H1 (cell line): Measurements from ENCODE around the gene DPH1. TPM values are rescaled to one million over a fixed set of nuclear protein-coding genes. Genes with fewer than 3 reads are reported as not detected.

Experiments used
- CTCF ChIA-PET: fragments of 300-600 bp; sonication (Branson Sonifier 250); formaldehyde crosslinking; loops from one replicate; lab custom pipeline; 2021; ENCODE audit not compliant: partially characterized antibody; lab: Charles Lee
- POLR2A ChIA-PET: fragments of 300-600 bp; sonication (Branson Sonifier 250); formaldehyde crosslinking; loops from one replicate; lab custom pipeline; 2021; ENCODE audit warnings: inconsistent platforms; ENCODE audit not compliant: partially characterized antibody; lab: Charles Lee
- DNase-seq, 2 experiments: peaks; one replicate each; pipeline versions ENCODE4 v3.0.0 to v3.0.0-alpha.2; 2010 to 2022; ENCODE audit warnings: low spot score in 2 of 2, low read depth in 1 of 2, mixed read lengths in 1 of 2
- FAIRE-seq: peaks from 2 replicates; lab custom pipeline; 2011; peaks lifted over from hg19 to GRCh38; lab: Jason Lieb, UNC
- H2AFZ ChIP-seq: 2 replicates; pipeline ENCODE4 v1.8.1; 2012; ENCODE audit warnings: low read length, inconsistent platforms
- H2AK5ac ChIP-seq: 2 replicates; pipeline ENCODE4 v1.6.1; 2013; ENCODE audit warnings: low read depth, low read length
- H2BK120ac ChIP-seq: replicated peaks from 2 replicates; pipeline ENCODE3; 2013; ENCODE audit warnings: low read depth, low read length, inconsistent platforms
- H2BK12ac ChIP-seq: 2 replicates; pipeline ENCODE4 v1.6.1; 2013; ENCODE audit warnings: low read depth, low read length
- H2BK15ac ChIP-seq: 2 replicates; pipeline ENCODE4 v1.6.1; 2013; ENCODE audit warnings: low read length
- H2BK20ac ChIP-seq: 2 replicates; pipeline ENCODE4 v1.6.1; 2013; ENCODE audit warnings: low read length
- H2BK5ac ChIP-seq: 2 replicates; pipeline ENCODE4 v1.6.1; 2013; ENCODE audit warnings: low read depth, low read length
- H3K14ac ChIP-seq: 2 replicates; pipeline ENCODE4 v1.6.1; 2013; ENCODE audit warnings: inconsistent platforms; ENCODE audit not compliant: insufficient read length
- H3K18ac ChIP-seq: 2 replicates; pipeline ENCODE4 v1.6.1; 2013; ENCODE audit warnings: low read length; ENCODE audit errors: extremely low read depth
- H3K23ac ChIP-seq: 2 replicates; pipeline ENCODE4 v1.6.1; 2013; ENCODE audit warnings: inconsistent platforms; ENCODE audit not compliant: insufficient read length
- H3K23me2 ChIP-seq: 2 replicates; pipeline ENCODE4 v1.6.1; 2013; ENCODE audit warnings: low read depth, low read length
- H3K27ac ChIP-seq: 2 replicates; pipeline ENCODE4 v1.6.1; 2011; ENCODE audit warnings: low read depth, low read length, inconsistent platforms
- H3K27me3 ChIP-seq, 4 experiments: replicated peaks in 1 of 4; 1 replicate in 1 of 4; 2 replicates in 3 of 4; pipeline versions ENCODE4 v1.6.1 to v1.8.1; 2011 to 2013; ENCODE audit warnings: low read length in 3 of 4, mild to moderate bottlenecking in 3 of 4, inconsistent platforms in 2 of 4, mixed read lengths in 2 of 4, moderate library complexity in 1 of 4; ENCODE audit not compliant: control insufficient read depth in 3 of 4, insufficient read depth in 3 of 4; ENCODE audit errors: extremely low read depth in 1 of 4
- H3K36me3 ChIP-seq, 4 experiments: 2 replicates each; pipeline versions ENCODE4 v1.6.1 to v1.8.1; 2011 to 2013; ENCODE audit warnings: mild to moderate bottlenecking in 4 of 4, low read length in 3 of 4, moderate library complexity in 2 of 4, control low read depth in 1 of 4, inconsistent platforms in 1 of 4; ENCODE audit not compliant: insufficient read depth in 4 of 4, control insufficient read depth in 2 of 4
- H3K4ac ChIP-seq: replicated peaks from 2 replicates; pipeline ENCODE3; 2013; ENCODE audit warnings: low read length, low read depth, mixed read lengths, inconsistent platforms; ENCODE audit not compliant: insufficient read length
- H3K4me1 ChIP-seq, 4 experiments: replicated peaks in 1 of 4; 1 replicate in 1 of 4; 2 replicates in 3 of 4; pipeline versions ENCODE4 v1.6.1 to v1.8.1; 2011 to 2013; ENCODE audit warnings: low read length in 3 of 4, inconsistent platforms in 2 of 4, mixed read lengths in 1 of 4; ENCODE audit not compliant: insufficient read depth in 4 of 4, control insufficient read depth in 3 of 4
- H3K4me2 ChIP-seq, 2 experiments: 2 replicates each; pipeline versions ENCODE4 v1.6.1 to v1.8.1; 2011 to 2013; ENCODE audit warnings: low read depth in 2 of 2, low read length in 2 of 2, control low read depth in 1 of 2, inconsistent platforms in 1 of 2, mild to moderate bottlenecking in 1 of 2; ENCODE audit not compliant: insufficient read depth in 1 of 2
- H3K4me3 ChIP-seq, 4 experiments: fragments of 200-600, 300-600 bp in 1 of 4; sonication (generic), shearing (Covaris generic), sonication (Bioruptor Twin) in 1 of 4; 2 replicates each; pipeline versions ENCODE4 v1.5.1 to v1.8.1; 2011 to 2016; ENCODE audit warnings: low read length in 4 of 4, low read depth in 3 of 4, control low read depth in 2 of 4, inconsistent platforms in 2 of 4, mild to moderate bottlenecking in 2 of 4, mixed read lengths in 1 of 4, moderate library complexity in 1 of 4; ENCODE audit not compliant: insufficient read depth in 2 of 4; ENCODE audit errors: extremely low read depth in 1 of 4
- H3K56ac ChIP-seq: replicated peaks from 2 replicates; pipeline ENCODE3; 2013; ENCODE audit warnings: low read depth, mild to moderate bottlenecking, mixed read lengths, low read length, inconsistent platforms; ENCODE audit not compliant: insufficient read length
- H3K79me1 ChIP-seq: 2 replicates; pipeline ENCODE4 v1.6.1; 2013; ENCODE audit warnings: low read depth, low read length, control low read depth
- H3K79me2 ChIP-seq, 2 experiments: 2 replicates each; pipeline versions ENCODE4 v1.6.1 to v1.8.1; 2012 to 2013; ENCODE audit warnings: low read length in 2 of 2, mild to moderate bottlenecking in 2 of 2, inconsistent platforms in 1 of 2; ENCODE audit not compliant: insufficient read depth in 2 of 2, control insufficient read depth in 1 of 2
- H3K9ac ChIP-seq, 4 experiments: replicated peaks in 1 of 4; 1 replicate in 1 of 4; 2 replicates in 3 of 4; pipeline versions ENCODE4 v1.6.1 to v1.8.1; 2011 to 2013; ENCODE audit warnings: low read depth in 3 of 4, low read length in 3 of 4, control low read depth in 2 of 4, mild to moderate bottlenecking in 2 of 4, moderate library complexity in 2 of 4, inconsistent platforms in 1 of 4; ENCODE audit errors: extremely low read depth in 1 of 4
- H3K9me3 ChIP-seq, 2 experiments: 2 replicates each; pipeline versions ENCODE4 v1.6.1 to v1.8.1; 2012 to 2013; ENCODE audit warnings: mild to moderate bottlenecking in 2 of 2, moderate library complexity in 2 of 2, control low read depth in 1 of 2, inconsistent platforms in 1 of 2, low read depth in 1 of 2, low read length in 1 of 2, mixed read lengths in 1 of 2; ENCODE audit not compliant: insufficient read depth in 2 of 2
- H4K20me1 ChIP-seq, 2 experiments: replicated peaks in 1 of 2; 2 replicates each; pipeline versions ENCODE3 to v1.8.1; 2011 to 2013; ENCODE audit warnings: inconsistent platforms in 2 of 2, low read length in 2 of 2, mild to moderate bottlenecking in 1 of 2; ENCODE audit not compliant: insufficient read depth in 2 of 2, control insufficient read depth in 1 of 2
- H4K5ac ChIP-seq: 2 replicates; pipeline ENCODE4 v1.6.1; 2013; ENCODE audit warnings: low read length, low read depth, mixed read lengths, inconsistent platforms; ENCODE audit not compliant: insufficient read length
- H4K8ac ChIP-seq: 2 replicates; pipeline ENCODE4 v1.8.0; 2013; ENCODE audit warnings: mild to moderate bottlenecking, moderate library complexity, low read length, inconsistent platforms; ENCODE audit not compliant: insufficient read depth; ENCODE audit errors: extremely low read depth
- H4K91ac ChIP-seq: replicated peaks from 2 replicates; pipeline ENCODE3; 2013; ENCODE audit warnings: low read length, mixed read lengths, inconsistent platforms; ENCODE audit not compliant: insufficient read length
- BACH1 ChIP-seq: IDR thresholded peaks from 2 replicates; pipeline ENCODE4 v1.6.1; 2012; ENCODE audit warnings: low read length, improper control_type of control experiment
- CTCF ChIP-seq, 3 experiments: IDR thresholded peaks; 1 replicate in 2 of 3; 2 replicates in 1 of 3; pipeline versions ENCODE4 v1.5.1 to v1.6.1; 2011; ENCODE audit warnings: low read length in 3 of 3, mild to moderate bottlenecking in 3 of 3, inconsistent platforms in 2 of 3, low read depth in 1 of 3, moderate library complexity in 1 of 3; ENCODE audit not compliant: insufficient read depth in 1 of 3; ENCODE audit errors: control extremely low read depth in 1 of 3
- GTF2F1 ChIP-seq: IDR thresholded peaks from 2 replicates; pipeline ENCODE4 v1.6.1; 2012; ENCODE audit warnings: low read depth, low read length, improper control_type of control experiment, borderline replicate concordance
- WGBS, 2 experiments: shearing (Covaris generic) in 1 of 2; methylation state at CpG; one replicate each; pipeline versions ENCODE4 v1.1.6 to v1.1.7; 2013 to 2015; ENCODE audit warnings: low lambda C conversion rate in 2 of 2, mixed read lengths in 2 of 2, inconsistent platforms in 1 of 2, low coverage in 1 of 2, missing lambda C conversion rate in 1 of 2; ENCODE audit not compliant: insufficient replicate concordance in 2 of 2, insufficient coverage in 1 of 2, insufficient read length in 1 of 2; ENCODE audit errors: extremely low coverage in 1 of 2, missing lambda C conversion rate in 1 of 2; 5-methylcytosine and 5-hydroxymethylcytosine counted together
- polyA plus RNA-seq, 7 experiments: library from polyadenylated mRNA; depleted of rRNA in 3 of 7; stranded (reverse) in 5 of 7; unstranded in 2 of 7; fragments of >200 nt in 5 of 7; fragments of 200-250 nt in 2 of 7; gene quantifications; 1 replicate in 5 of 7; 2 replicates in 1 of 7; 4 replicates in 1 of 7; pipeline versions ENCODE4 v1.2.1 to v1.2.3, GENCODE V29; 2011 to 2013; ENCODE audit warnings: missing spikeins in 2 of 7, mixed read lengths in 2 of 7
- total RNA-seq: library from RNA; stranded (reverse); fragmentation: NEBNext Ultra II Directional; extraction: Animal tissue kit (Norgen Biotek cat#: 25700); gene quantifications from 2 replicates; pipeline ENCODE4 v1.2.1, GENCODE V29; 2021

Gene DPH1
- total and polyA plus RNA-seq, 2 of the 8 experiments (the other 6 are each of a cell fraction or from before 2014, with no cell fraction given) = 24.9 to 30.0 TPM

- Histone ChIP-seq H3K9me3 (no peaks in the 10 kb centered on the region), H3K27ac (no peak overlapping the region), H2BK120ac (no peak overlapping the region), H2AK5ac (no peak overlapping the region), H4K8ac (no peak overlapping the region), H2BK12ac (no peak overlapping the region), H3K79me1 (peaks cover 4% of the 10 kb centered on the region), H2BK20ac (no peak overlapping the region), H3K36me3 (peaks cover 0 to 8% (median 2%) of the 10 kb centered on the region in 4 experiments; a peak in 3 of 8 replicates), H4K91ac (no peak overlapping the region), H2BK15ac (no peak overlapping the region), H3K4ac (no peak overlapping the region), H3K4me2 (no peak overlapping the region; a peak in 1 of 4 replicates), H3K27me3 (peaks cover 0 to 15% (median 14%) of the 10 kb centered on the region in 4 experiments; a peak in 6 of 7 replicates), H3K4me3 (no peak overlapping the region), H3K23ac (no peak overlapping the region), H3K79me2 (no peaks in the 10 kb centered on the region), H4K5ac (no peak overlapping the region), H2AFZ (no peak overlapping the region), H4K20me1 (peaks cover 0 to 3% of the 10 kb centered on the region in 2 experiments), H3K14ac (no peak overlapping the region), H3K9ac (no peak overlapping the region), H2BK5ac (no peak overlapping the region), H3K56ac (no peak overlapping the region), H3K18ac (no peak overlapping the region), H3K23me2 (peaks cover 5% of the 10 kb centered on the region; the same call in 1 of the 2 replicates), H3K4me1 (peaks cover 0 to 6% (median 5%) of the 10 kb centered on the region in 4 experiments; a peak in 4 of 7 replicates)
- FAIRE-seq (no peak), DNase-seq (no peak)
- ChIA-PET POLR2A (interaction anchor here (0.8 to 1.3 kb wide), 2 partner anchors 11 to 134 kb away, joined by 3 read pairs; partner anchors contain the start of gene HIC1), CTCF (interaction anchor here (1.2 to 1.7 kb wide), 3 partner anchors 10 to 134 kb away, joined by 3 to 12 read pairs (median 11); partner anchors contain the start of gene HIC1)
- 92% methylated on average over 6 of the region's 6 CpGs; no CpG with 5 or more reads in 1 of the 2 experiments for WGBS, 2 experiments
- TF ChIP-seq GTF2F1 (no peak), CTCF (IDR thresholded peaks at IDR 0.05; ENCODE audit: control extremely low read depth in 1 of 3, insufficient read depth in 1 of 3, low read depth in 1 of 3, low read length in 3 of 3) (no peak), BACH1 (no peak)
Observed at GRCh38 chr17:2043785-2044184, 13.8 kb downstream of the DPH1 start.
